Peyer's patch (tissue), 4 donors: ENCODE data around the gene IMPDH2. TPM values are rescaled to one million over a fixed set of nuclear protein-coding genes. Genes with fewer than 3 reads are reported as not detected.
A peak's percentile ranks its signal among the peaks of the same experiment; 100 is the strongest.

Source experiments
- DNase-seq, 3 donors: peaks; one replicate each; pipeline ENCODE4 v3.0.0-alpha.2; 2017 to 2019
- H3K27ac ChIP-seq, 4 donors: fragments of 200-600 bp; sonication (generic); one replicate each; pipeline ENCODE4 v1.5.1; 2016 to 2019
- H3K27me3 ChIP-seq, 2 donors: fragments of 200-600 bp; sonication (generic); one replicate each; pipeline ENCODE4 v1.5.1; 2019
- H3K36me3 ChIP-seq, 3 donors: fragments of 200-600 bp; sonication (generic); one replicate each; pipeline ENCODE4 v1.5.1; 2016 to 2019
- H3K4me1 ChIP-seq, 4 donors: fragments of 200-600 bp; sonication (generic); one replicate each; pipeline ENCODE4 v1.5.1; 2016 to 2019
- H3K4me3 ChIP-seq, 4 donors: fragments of 200-600 bp; sonication (generic); 1 replicate in 3 of 4; 2 replicates in 1 of 4; pipeline ENCODE4 v1.5.1; 2016 to 2019; ENCODE audit warnings: mild to moderate bottlenecking in 1 of 4
- H3K9me3 ChIP-seq, 4 donors: fragments of 200-600 bp; sonication (generic); one replicate each; pipeline ENCODE4 v1.5.1; 2016 to 2019; ENCODE audit warnings: mild to moderate bottlenecking in 1 of 4
- CTCF ChIP-seq, 6 experiments: fragments of 450-650 bp in 4 of 6; fragments of 200-600 bp in 2 of 6; sonication (generic) in 1 of 6; IDR thresholded peaks; one replicate each; pipeline ENCODE4 v1.5.1; 2017 to 2019; ENCODE audit warnings: antibody characterized with exemption in 6 of 6, mild to moderate bottlenecking in 3 of 6, moderate library complexity in 1 of 6
- POLR2A ChIP-seq, 2 donors: fragments of 450-650 bp; IDR thresholded peaks; one replicate each; pipeline ENCODE4 v1.5.1; 2017; ENCODE audit warnings: antibody characterized with exemption in 2 of 2, mild to moderate bottlenecking in 2 of 2, moderate library complexity in 2 of 2
- total RNA-seq, 4 donors: library from RNA; depleted of rRNA; stranded (reverse); fragments of >200 nt; gene quantifications; one replicate each; pipeline ENCODE4 v1.1.0, GENCODE V29; 2016

IMPDH2 gene
- total RNA-seq, 4 donors from 2014 or later, result 58.8 to 149 (median 68.5) TPM

GRCh38 chr3:49017971-49018706 is 11.1 kb downstream of the IMPDH2 start, which contains the start of gene DALRD3:
TSS of gene DALRD3 (minus strand) at chr3:49018580. CDS start at chr3:49018564, 16 bp downstream.
- Histone ChIP-seq H3K9me3 (no peaks in the 10 kb centered on the region), H3K36me3 (peaks cover 0 to 34% (median 0%) of the 10 kb centered on the region in 3 donors), H3K4me1 (peaks cover 0 to 39% (median 27%) of the 10 kb centered on the region in 4 donors), H3K27ac (peak within 1 kb of the TSS; percentile 86 to 100 (median 100)), H3K27me3 (no peaks in the 10 kb centered on the region), H3K4me3 (peak within 1 kb of the TSS; percentile 74 to 92 (median 86))
- peak; percentile 73 to 85 (median 83) for DNase-seq
- TF ChIP-seq POLR2A (IDR thresholded peaks at IDR 0.05), result peak; percentile 42 to 59
- TF ChIP-seq CTCF (IDR thresholded peaks at IDR 0.05), result no peak

GRCh38 chr3:49017229-49017970 is 11.8 kb downstream of the IMPDH2 start:
- peak; percentile 33 to 40 for TF ChIP-seq POLR2A (IDR thresholded peaks at IDR 0.05)
- no peak for TF ChIP-seq CTCF (IDR thresholded peaks at IDR 0.05)
- Histone ChIP-seq H3K4me3 (peak overlapping the region; percentile 74 to 92 (median 86)), H3K27ac (peak overlapping the region; percentile 72 to 100 (median 93)), H3K36me3 (peaks cover 0 to 40% (median 0%) of the 10 kb centered on the region in 3 donors), H3K27me3 (no peaks in the 10 kb centered on the region), H3K4me1 (peaks cover 0 to 38% (median 20%) of the 10 kb centered on the region in 4 donors), H3K9me3 (no peaks in the 10 kb centered on the region)
- peak in 2 of 3 donors; percentile 71 to 75 for DNase-seq

GRCh38 chr3:49016414-49017228 is 12.6 kb downstream of the IMPDH2 start:
- H3K27me3 ChIP-seq, result no peaks in the 10 kb centered on the region
- H3K9me3 ChIP-seq, result no peaks in the 10 kb centered on the region
- H3K36me3 ChIP-seq, result peaks cover 0 to 48% (median 0%) of the 10 kb centered on the region in 3 donors
- H3K4me1 ChIP-seq, result peaks cover 0 to 42% (median 20%) of the 10 kb centered on the region in 4 donors
- TF ChIP-seq POLR2A (IDR thresholded peaks at IDR 0.05), result no peak
- TF ChIP-seq CTCF (IDR thresholded peaks at IDR 0.05), result no peak
- H3K27ac ChIP-seq, result no peak overlapping the region
- DNase-seq, result no peak
- no peak overlapping the region for H3K4me3 ChIP-seq

GRCh38 chr3:49015765-49016164 is 13.4 kb downstream of the IMPDH2 start:
- Histone ChIP-seq H3K27me3 (no peaks in the 10 kb centered on the region), H3K36me3 (peaks cover 0 to 51% (median 0%) of the 10 kb centered on the region in 3 donors), H3K4me1 (peaks cover 0 to 42% (median 20%) of the 10 kb centered on the region in 4 donors), H3K9me3 (no peaks in the 10 kb centered on the region), H3K4me3 (no peak overlapping the region), H3K27ac (no peak overlapping the region)
- TF ChIP-seq CTCF (IDR thresholded peaks at IDR 0.05) (no peak), POLR2A (IDR thresholded peaks at IDR 0.05) (no peak)
- no peak for DNase-seq

GRCh38 chr3:49015072-49015471 is 14.1 kb downstream of the IMPDH2 start:
- Histone ChIP-seq H3K9me3 (no peaks in the 10 kb centered on the region), H3K27me3 (no peaks in the 10 kb centered on the region), H3K27ac (no peak overlapping the region), H3K36me3 (peaks cover 0 to 51% (median 0%) of the 10 kb centered on the region in 3 donors), H3K4me1 (peaks cover 0 to 36% (median 14%) of the 10 kb centered on the region in 4 donors), H3K4me3 (no peak overlapping the region)
- TF ChIP-seq POLR2A (IDR thresholded peaks at IDR 0.05) (no peak), CTCF (IDR thresholded peaks at IDR 0.05) (no peak)
- no peak for DNase-seq
